GM21786 (cell line): ENCODE data around the gene STRIP1.

Source experiments
- ATAC-seq: cut with Tn5 transposase; IDR thresholded peaks from one replicate; pipeline ENCODE4 v1.9.1; 2021; ENCODE audit not compliant: unreplicated experiment

STRIP1 gene

GRCh38 chr1:110091791-110092190 is 57.4 kb downstream of the STRIP1 start:
- no peak for ATAC-seq

DNA sequence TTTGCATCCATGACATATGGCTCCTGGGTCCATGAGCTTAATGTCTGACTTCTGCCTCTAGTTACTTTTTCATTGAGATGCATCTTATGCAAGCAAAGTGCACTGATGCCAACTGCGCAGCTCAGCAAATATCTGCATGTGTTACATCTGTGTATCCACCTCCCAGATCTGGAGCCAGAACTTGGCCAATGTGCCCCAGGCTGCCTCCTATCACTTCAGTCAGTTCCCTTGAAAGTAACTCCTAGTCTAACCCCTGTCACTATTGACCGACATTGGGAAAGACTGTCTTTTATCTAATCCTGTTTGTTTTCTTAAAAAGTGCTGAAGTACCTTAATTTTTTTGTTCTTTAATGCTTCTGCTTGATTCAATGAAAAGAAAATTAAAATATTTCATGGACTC is 58.6 kb downstream of the STRIP1 start:
- ATAC-seq: no peak

GRCh38 chr1:110094931-110095654 is 60.7 kb downstream of the STRIP1 start:
- no peak for ATAC-seq

DNA sequence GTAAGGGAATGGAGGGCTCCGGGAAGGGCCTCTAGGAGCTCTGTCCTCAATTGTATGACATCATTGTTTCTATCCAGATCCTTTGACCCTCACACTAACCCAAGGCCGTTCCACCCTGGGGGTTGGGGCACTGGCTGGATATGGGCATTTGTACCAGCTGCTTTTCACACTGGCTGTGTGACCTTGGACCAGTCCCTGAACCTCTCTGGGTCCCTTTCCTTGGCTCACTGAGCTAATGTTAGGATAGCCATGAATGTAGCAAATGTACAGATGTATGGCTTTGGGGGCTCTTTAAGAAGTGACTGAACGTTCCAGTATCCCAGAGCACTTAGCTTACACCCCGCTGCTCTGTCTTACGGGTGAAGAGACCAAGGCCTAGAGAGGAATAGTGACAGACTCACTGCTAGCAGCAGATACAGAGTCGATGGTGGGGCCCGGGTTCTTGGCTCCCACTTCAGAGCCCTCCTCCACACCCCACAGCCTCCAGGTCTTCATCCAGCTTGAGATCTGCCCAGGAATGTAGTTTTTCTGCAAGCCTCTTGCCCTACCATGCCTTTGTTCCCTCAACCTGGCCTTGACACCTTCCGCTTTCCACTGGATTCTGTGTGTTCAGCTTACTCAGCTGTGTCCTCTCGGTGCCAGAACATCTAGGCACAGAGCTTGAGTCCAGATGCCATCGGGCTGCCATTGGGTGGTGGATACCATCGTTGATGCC is 63.2 kb downstream of the STRIP1 start:
- ATAC-seq: no peak

GRCh38 chr1:110098222-110099026 is 64.0 kb downstream of the STRIP1 start:
- no peak for ATAC-seq

DNA sequence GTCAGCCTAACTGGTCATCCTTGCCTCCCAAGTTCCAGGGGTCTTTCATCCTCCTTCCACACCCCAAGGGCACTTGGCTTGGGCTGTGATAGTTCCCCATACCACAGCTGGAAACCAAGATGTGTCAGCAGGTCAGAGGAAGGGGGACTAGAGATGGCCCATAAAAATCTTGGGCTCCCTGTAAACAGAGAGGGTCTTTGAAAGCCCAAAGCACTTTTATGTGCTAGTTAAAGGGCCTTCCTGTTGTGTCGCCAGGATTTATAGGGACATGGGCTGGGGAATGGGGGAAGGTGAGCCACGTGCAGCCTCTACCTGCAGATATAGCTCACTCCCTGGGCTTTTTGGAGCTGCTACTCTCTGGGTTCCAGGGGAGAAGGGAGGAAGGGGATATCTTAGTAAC is 65.9 kb downstream of the STRIP1 start:
- no peak for ATAC-seq

DNA sequence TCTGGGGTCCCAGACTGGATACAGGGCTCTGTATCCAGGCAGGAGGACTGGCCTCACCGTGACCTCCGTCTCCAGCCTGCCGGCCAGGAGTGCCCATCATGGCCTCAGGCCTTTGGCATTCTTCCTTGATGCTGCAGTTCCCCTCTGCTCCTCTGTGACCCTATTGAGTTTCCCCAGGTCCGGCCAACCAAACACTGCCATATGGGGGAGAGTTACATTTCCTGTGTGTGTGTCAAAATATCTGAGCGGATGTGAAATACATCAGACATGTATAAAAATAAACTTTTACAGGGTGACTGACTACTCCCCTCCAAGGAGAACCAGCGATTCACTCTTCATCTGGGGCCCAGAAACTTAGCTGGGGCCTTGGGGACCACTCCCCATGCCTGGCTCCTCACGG is 67.7 kb downstream of the STRIP1 start:
- ATAC-seq: no peak
